Esophagus muscularis mucosa (tissue), 4 donors: Measurements from ENCODE around the gene NTM.

Experiments
- EP300 ChIP-seq: sonication (generic); formaldehyde crosslinking; IDR thresholded peaks from one replicate; pipeline ENCODE4 v1.6.1; 2017; ENCODE audit warnings: antibody characterized with exemption
- POLR2AphosphoS5 ChIP-seq, 2 donors: sonication (generic); formaldehyde crosslinking; IDR thresholded peaks; one replicate each; pipeline ENCODE4 v1.6.1; 2017; ENCODE audit warnings: antibody characterized with exemption in 2 of 2
- TF ChIP-seq, protein P1 (sequence below), 3 experiments: fragments of 200-600 bp in 2 of 3; fragments of 450-650 bp in 1 of 3; sonication (generic) in 2 of 3; IDR thresholded peaks; one replicate each; pipeline ENCODE4 v1.5.1; 2017 to 2019; ENCODE audit warnings: antibody characterized with exemption in 3 of 3, mild to moderate bottlenecking in 2 of 3, moderate library complexity in 1 of 3

DNA sequence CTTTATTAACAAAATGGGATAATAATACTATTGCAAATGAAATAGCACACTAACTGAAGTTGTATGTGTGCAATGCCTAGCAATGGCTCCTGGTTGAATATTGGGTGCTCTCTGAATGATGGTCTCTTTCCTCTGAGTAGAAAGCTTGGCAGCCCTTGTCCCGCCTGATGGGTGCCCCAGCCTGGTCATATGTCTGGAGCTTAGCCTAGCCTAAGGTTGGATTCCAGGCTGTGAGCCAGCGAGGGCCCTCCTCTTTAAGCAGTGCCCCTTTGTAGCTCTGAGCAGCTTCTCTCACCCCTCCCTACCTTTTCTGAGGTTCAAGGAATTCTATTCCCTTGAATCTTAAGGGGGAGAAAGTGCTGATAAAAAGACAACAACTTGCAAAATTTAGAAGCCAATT lies 499.9 kb downstream of the NTM start:
- TF ChIP-seq, protein P1, sequence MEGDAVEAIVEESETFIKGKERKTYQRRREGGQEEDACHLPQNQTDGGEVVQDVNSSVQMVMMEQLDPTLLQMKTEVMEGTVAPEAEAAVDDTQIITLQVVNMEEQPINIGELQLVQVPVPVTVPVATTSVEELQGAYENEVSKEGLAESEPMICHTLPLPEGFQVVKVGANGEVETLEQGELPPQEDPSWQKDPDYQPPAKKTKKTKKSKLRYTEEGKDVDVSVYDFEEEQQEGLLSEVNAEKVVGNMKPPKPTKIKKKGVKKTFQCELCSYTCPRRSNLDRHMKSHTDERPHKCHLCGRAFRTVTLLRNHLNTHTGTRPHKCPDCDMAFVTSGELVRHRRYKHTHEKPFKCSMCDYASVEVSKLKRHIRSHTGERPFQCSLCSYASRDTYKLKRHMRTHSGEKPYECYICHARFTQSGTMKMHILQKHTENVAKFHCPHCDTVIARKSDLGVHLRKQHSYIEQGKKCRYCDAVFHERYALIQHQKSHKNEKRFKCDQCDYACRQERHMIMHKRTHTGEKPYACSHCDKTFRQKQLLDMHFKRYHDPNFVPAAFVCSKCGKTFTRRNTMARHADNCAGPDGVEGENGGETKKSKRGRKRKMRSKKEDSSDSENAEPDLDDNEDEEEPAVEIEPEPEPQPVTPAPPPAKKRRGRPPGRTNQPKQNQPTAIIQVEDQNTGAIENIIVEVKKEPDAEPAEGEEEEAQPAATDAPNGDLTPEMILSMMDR (IDR thresholded peaks at IDR 0.05): no peak
- TF ChIP-seq POLR2AphosphoS5 (IDR thresholded peaks at IDR 0.05) (no peak), EP300 (no peak)
